Activated naive CD4-positive, alpha-beta T cell treated with Interleukin-2 at 50 U/mL for 16 hours (primary cell): ENCODE data around the gene PTPN22.
"Not testable (repeated sequence)": the region's sequence is repeated elsewhere in the genome, so short reads cannot be mapped to it uniquely, and the experiment has no call there.

Source experiments
- DNase-seq: peaks from one replicate; pipeline ENCODE4 v3.0.0-alpha.2; 2020

Gene PTPN22

DNA sequence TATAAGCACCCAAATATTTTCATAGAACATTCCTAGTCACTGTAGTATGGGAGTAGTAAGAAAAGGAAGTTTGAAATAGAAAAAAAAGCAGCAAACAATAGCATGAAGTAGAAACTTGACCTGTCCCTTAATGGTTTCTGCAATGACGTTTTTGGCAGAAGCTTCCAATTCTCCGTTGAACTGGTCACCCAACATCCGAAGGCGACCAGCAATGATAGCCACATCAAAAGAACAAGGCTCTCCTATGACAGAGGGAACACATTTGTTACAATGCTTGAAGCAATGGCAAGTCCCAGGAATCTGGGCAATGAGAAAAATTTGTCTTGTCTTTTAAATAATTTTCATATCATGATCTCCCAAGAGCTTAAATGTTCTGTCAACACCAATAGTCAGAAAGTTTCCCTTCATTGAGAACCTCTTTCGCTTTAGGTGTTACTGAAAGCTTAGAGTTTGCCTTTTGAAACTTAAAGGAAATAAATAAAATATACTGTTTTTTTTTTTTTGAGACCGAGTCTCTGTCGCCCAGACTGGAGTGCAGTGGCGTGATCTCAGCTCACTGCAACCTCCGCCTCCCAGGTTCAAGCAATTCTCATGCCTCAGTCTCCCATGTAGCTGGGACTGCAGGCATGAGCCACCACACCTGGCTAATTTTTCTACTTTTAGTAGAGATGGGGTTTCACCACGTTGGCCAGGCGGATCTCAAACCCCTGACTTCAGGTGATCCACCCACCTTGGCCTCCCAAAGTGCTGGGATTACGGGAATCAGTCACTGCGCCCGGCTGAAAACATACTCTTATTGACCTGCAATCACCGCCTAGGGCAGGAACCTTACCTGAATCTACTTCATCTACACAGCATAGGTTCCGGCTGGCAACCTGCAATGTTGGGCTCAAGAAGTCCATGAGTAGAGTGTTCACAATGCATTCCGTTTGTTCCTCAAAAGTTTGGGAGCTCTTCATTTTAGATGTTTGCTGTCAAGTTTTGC, 15.2 kb upstream of the PTPN22 start:
- DNase-seq: no peak

DNA sequence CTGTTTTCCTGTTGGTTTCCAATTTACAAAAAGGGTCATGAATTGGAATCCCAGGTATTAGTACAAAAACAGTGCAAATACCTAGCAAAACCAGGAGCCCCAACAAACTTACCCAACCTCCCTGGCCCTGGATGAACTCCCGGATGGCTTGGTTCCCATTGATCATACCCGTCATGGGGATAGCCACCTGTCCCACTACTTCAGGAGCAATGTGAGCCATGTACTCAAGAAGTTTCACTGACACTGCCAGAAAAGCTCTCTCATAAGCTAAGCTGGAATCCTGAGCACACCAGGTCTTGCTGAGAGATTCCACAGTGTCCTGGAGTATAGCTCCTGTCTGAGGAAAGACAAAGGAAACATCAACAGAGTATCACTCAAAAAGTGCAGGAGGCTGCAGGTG, 10.1 kb upstream of the PTPN22 start:
- no peak for DNase-seq

DNA sequence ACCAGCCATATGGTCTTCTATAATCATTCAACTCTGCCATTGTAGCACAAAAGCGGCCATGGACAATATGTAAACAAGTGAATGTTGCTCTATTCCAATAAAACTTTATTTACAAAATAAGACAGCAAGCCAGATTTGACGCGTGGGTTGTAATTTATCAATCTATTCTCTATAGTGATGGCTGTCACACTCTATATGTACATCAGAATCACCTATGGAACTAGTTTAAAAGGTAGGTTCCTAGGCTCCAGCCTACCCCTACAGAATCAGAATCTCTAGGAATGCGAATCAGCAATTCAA, 8.2 kb upstream of the PTPN22 start:
- no peak for DNase-seq

DNA sequence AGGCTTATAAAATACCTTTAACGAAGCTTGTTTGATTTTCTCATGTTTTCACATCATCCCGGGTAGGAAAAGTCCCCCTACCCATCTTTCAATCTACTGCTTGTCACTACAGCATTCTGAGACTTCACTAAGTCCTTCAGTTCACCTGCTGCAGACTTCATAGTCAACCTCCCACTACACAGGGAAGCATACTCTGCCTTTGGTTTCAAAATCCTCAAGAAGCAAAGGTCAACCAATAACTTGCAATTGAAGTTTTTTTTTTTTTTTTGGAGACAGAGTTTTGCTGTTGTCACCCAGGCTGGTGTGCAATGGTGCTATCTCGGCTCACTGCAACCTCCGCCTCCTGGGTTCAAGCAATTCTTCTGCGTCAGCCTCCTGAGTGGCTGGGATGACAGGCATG, 4.7 kb upstream of the PTPN22 start:
- DNase-seq: no peak

DNA sequence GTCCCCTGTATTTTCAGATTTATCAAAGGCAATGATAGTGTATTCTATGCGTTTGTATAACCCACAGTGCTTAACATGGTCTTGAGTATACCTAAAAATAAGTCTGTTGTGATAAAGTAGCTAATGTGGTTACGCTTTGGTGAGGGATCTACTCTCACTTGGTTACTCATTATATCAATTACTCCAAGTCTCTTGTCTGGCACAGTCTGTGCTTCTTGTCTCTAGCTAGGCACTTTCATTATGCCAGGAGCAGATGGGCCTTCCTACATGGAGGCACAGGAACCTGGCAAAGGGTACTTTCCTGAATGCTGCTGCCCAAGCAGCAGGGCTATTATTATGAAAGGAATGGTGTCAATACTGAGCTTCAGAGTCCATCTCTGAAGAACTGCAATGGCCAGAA, 4.2 kb upstream of the PTPN22 start:
- DNase-seq: no peak

DNA sequence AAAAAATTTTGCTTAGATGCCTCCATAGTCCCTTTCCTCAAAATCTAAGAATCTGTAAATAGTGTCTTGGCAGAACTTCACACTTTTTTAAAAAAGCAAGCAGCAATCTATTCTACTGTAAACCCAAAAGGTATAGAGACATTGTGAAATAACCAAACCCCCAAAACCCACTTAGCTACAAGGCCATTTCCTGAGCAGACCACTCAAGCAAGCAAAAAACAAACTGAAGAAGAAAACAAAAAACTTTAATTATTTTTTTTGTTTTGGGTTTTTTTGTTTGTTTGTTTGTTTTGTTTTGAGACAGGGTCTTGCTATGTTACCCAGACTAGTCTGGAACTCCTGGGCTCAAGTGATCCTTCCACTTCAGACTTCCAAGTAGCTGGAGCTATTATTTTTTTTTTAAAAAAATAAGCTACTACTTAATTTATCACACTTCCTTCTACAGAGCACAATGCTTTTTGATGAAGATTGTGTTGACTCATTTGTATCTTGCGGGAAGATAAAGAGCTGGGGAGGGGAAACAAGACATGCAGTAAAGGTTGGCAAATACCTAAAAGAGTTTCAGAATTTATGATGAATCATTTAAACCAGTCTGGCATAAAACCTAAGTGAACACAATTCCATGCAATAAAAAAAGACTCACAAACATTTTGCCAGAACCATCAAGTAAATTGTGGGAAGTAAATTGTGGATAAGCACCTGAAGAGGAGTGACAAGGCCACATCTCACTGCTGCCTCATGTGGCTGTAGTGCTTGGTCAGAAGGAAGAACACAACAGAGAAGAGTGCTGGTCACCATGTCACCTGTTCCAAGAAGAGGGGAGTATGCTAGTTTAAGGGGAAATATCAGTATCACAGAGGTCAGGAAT, 2.7 kb upstream of the PTPN22 start:
- no peak for DNase-seq

DNA sequence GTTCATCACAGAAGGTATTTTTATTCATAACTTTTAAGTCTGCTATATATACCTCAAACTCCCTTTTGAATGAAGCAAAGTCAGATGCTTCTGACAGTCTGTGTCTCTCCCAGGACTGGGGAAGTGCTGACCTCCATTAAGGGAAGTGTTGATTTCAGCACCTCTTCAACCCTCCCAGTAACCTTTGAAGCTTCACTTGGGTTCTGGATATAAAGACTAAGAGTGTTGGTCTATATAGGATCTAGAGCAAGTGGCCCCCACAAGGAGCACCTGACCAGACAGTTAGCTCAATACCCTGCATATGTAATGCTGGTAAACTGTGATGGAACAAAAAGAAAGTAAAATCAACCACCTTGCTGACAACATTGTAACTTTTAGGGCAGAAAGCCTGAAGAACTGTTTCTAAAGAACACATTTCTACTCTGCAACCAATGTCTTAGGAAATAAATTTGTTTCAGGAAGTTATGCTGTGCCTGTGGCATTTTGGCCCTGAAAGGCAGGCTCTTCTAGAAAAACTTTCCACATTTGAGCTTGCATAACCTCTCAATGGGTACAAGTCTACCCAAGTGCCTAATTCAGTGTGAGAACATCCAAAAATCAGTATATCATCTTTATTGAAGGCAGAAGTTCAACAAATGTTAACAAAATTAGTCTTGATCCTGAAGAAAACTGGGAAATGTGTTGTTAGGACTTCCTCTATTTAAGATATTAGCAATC, 865 bp upstream of the PTPN22 start:
- no peak for DNase-seq

DNA sequence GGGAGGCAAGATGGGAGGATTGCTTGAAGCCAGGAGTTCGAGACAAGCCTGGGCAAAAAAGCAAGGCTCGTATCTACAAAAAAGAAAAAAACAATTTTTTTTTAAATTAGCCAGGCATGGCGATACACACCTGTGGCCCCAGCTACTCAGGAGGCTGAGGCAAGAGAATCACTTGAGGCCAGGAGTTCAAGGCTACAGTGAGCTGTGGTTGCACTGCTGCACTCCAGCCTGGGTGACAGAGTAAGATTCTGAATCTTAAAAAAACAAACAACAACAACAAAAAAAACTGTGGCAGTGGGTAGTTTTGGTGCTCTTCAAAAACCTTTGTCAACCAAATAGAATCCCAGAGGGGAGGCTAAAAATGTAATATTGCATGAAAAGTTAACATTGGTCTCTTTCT, 734 bp downstream of the PTPN22 start:
- no peak for DNase-seq

DNA sequence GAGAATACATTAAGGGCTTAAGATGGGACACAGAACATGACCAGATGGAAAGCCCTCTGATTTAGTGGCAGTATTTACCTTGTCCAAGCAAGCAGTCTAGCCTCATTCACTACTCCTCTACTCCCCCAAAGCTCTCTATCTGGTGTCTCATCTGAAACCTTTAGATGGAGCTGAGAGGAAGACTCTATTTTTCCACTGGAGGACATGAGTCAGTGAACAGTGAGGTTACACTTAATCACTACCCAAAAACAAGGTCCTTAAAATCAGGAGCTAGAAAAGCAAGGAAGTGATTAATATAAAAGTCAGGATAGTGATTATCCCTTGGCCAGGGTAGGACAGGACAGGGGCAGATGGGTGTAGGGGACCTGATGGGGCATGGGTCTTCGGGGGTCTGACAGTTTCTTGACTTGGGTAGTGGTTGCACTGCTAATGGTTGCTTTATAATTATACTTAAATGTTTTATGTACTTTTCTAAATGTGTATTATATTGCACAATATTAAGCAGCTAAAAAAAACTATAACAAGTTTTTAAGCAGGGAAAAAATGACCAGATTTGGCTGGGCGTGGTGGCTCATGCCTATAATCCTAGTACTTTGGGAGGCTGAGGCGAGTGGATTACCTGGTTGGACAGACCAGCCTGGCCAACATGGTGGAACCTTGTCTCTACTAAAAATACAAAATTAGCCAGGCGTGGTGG, 3.0 kb downstream of the PTPN22 start:
- no peak for DNase-seq

DNA sequence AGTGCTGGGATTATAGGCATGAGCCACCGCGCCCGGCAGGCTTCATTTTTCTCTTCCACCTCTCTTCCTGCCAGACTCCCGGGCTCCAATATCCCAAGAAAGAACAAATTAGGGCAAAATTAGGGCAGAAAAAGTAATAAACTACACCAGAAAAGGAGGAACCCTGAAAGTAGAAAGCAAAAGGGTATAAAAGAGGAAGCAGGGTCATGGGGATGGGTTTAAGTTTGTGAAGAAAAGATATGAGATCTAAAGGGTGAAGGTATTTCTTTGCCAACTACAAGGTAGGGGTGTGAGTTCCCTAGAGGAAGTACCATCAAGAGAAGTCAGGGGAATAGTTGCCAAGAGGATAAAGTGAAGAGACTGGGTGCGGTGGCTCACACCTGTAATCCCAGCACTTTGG, 9.9 kb downstream of the PTPN22 start:
- no peak for DNase-seq

DNA sequence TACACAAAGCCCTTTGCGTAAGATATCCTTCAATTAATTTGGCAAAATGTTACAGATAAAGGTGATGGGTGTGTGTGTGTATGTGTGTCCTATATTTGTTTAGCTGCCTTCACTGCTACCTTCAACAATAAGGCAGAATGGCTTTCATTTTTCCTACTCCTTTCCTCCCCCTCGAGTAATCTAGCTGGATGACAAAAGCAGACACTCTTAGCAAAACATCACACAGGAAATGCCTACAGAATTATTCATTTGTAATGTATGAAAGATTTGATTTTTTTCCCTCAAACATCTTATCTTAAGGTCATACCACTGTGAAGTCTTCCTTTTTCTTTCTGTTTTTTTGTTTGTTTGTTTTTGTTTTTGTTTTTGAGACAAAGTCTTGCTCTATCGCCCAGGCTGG, 10.6 kb downstream of the PTPN22 start:
- no peak for DNase-seq

DNA sequence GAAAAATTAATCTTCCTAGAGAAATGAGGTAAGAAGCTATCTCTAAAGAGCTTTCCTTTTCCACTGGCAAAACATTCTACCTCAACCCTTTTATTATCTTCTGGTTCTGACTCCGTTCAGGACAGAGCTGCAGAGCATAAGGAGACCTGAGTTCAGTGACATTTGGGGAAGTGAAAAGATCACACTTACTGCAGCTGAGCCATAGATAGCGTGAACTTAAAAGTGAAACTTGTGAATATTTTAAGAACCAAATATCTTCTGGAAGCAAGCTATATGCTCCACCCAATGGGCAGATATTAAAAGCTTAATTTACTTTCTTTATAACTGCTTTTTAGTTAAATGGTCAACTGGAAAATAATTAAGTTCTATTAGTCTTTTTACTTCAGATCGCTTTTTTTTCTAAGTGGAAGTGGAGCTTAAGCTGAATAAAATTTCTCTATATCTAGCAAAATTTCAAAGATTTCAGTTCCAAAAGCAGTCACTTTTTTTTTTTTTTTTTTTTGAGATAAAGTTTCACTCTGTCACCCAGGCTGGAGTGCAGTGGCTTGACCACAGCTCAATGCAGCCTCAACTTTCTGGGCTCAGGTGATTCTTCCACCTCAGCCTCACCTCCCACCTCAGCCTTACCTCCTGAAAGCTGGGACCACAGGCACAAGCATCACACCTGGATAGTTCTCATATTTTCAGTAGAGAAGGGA, 11.9 kb downstream of the PTPN22 start:
- no peak for DNase-seq

DNA sequence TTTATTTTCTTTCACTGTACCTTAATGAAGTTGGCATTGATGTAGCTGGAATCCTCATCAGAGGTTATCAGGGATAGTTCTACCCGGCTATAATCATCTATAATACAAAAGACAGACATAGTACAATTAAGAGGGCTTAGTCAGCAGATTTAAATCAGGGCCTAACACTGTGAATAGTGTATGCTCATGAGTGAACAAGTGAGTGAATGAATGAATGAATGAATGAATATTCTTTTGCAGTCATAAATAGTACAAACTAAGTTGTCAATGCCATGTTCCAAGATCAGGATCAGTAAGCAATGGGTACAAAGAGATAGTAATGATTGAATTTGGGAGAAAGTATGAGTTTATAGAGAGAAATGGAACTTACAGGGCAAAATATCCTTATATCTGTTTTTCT, 12.5 kb downstream of the PTPN22 start:
- no peak for DNase-seq

DNA sequence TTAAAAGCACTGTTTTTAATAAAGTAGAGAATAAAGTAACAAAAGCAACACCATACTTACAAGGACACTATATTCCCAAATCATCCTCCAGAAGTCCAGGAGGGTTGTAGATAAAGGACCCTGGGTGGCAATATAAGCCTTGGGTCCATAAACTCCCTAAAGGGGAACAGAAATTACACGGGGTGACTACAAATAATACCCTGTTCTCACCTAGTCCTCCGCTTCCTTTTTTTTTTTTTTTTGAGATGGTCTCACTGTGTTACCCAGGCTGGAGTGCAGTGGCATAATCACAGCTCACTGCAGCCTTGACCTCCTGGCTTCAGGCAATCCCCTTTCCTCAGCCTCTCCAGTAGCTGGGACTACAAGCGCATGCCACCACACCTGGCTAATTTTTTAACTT, 13.1 kb downstream of the PTPN22 start:
- DNase-seq: no peak

DNA sequence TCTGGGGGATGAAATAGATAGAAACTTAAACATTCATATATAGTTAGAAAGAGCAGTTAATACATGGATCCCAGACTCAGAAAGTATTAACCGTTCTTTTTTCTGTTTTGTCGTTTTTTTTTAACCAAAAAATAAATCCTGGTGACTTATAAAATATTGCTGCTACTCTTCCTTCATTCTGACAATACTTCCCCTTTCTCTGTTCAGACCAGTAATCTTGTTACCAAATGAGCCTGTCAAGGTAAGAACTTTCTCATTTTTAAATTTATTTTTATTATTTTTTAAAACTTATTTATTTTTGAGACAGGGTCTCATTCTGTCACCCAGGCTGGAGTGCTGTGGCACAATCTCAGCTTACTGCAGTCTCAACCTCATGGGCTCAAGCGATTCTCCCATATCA, 13.7 kb downstream of the PTPN22 start:
- DNase-seq: no peak

DNA sequence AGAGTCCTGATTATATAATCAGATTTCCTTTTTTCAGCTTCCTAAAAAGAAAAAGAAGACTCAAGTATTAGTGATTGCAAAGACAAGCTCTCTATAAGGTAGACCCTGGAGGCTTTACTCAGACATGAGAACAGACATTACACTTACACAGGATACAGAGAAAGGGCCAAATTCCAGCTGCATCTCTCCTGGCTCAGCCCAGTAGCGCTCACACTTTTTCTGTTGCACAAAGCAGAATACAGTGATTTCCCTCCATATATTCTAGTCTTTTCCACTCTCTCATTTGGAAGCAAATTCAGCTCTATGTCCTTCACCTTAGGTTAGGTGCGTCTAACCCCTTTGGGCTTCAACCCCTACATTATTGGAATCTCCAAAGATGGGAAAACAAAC, 15.1 kb downstream of the PTPN22 start:
- DNase-seq: no peak

DNA sequence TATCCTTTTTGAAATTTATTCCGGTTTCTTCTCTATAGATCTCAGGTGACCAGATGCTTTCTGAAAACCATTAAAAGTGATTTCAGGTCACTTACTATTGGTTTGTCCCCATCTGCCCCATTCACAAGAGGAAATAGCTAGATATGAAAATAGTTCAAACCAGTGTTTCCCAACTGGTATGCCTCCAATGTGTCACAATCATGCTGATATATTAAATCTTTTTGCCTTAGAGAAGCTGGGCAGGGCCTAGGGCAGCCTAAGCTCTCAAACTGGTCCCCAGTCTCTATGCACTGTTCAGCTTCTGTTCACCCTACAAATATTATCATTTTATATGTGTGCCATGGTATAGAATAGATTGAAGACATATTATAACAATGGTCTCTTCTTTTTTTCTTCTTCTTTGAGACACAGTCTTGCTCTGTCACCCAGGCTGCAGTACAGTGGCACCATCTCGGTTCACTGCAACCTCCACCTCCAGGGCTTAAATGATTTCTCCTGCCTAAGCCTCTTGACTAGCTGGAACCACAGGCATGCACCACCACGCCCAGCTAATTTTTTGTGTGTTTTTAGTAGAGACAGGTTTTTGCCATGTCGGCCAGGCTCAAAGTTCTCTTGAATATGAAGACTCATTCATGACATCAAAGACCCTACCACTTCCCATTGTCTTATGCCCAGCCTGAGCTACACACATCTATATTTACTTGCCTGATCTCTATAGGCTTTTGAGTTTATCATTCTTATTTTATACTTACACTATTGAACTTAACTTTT, 15.7 kb downstream of the PTPN22 start:
- no peak for DNase-seq

DNA sequence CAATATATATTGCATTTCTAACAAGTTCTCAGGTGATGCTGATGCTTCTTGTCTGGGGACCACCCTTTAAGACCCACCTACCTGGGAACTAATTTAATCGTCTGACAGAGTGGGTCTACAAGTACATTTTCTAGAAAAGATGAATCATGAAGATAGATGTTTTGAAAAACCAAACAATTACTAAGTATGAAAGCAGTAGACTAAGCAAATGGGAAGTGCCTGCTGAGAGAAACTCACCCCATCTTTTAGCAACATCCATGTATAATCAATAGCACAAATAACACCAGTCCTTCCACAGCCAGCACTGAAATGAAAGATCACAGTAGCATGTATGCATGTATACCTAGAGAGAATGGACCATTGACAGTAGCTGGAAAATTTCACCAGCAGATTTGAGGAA, 17.3 kb downstream of the PTPN22 start:
- no peak for DNase-seq

DNA sequence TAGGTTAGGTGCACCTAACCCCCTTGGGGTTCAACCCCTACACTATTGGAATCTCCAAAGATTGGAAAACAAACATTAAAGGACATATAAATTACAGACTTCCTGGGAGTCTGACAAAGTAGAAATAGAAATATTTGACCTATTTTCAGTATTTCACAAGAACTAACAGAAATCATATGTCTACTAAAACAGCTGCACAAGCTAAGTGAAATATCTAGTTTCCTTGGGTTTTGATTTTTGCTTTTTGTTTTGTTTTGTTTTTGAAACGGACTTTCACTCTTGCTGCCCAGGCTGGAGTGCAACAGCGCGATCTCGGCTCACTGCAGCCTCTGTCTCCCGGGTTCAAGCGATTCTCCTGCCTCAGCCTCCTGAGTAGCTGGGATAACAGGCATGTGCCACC, 18.8 kb downstream of the PTPN22 start:
- not testable (repeated sequence) for DNase-seq

DNA sequence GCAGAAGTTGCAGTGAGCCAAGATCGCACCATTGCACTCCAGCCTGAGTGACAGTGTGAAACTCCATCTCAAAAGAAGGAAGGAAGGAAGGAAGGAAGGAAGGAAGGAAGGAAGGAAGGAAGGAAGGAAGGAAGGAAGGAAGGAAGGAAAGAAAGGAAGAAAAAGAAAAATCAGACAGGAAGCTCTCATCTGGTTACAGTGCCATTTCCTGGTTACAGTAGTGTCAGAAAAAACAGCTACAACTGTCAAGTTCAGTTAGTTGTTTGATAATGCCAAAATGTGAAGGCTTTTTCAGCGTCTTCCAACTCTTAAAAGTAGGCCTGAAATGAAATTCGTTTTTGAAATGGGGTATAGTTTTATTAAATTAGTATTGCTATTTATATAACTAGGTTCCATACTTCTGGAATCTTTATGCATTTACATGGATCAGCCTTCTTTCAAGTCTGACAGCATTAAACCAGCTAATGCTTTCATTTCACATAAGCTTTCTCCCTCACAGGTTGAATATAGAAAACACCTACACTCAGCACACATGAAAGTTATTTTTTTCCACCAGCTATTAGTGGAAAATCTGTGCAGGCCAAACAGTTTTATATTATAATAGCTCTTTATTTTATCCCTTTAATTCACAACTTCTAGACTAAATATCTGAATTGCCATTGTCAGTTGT, 21.2 kb downstream of the PTPN22 start:
- DNase-seq: no peak

DNA sequence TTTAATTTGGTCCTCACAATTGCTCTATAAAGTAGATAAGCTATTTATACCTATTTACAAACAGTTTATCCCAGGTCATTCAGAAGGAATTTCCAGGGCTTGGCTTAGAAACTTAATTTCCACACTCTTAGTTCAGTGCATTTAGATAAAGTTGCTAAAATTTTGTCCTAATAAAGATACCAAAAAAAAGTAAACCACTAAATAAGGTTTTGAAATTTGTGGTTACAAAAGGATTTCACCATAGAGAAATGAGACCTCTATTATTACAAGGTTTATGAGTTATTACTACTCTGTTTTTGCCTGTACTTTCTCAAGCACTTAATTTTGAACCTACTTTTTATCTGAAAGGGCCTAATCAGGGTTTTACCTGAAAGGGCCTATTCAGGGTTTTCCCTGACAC, 22.4 kb downstream of the PTPN22 start:
- no peak for DNase-seq
